Dermis blood vessel endothelial cell (primary cell): ENCODE data around the gene FRY. TPM values are rescaled to one million over a fixed set of nuclear protein-coding genes. Genes with fewer than 3 reads are reported as not detected.

ENCODE experiments used
- DNase-seq: peaks from one replicate; pipeline ENCODE4 v3.0.0; 2010
- total RNA-seq: library from RNA; depleted of rRNA; stranded (reverse); fragments of >200 nt; gene quantifications from 2 replicates; pipeline ENCODE4 v1.2.3, GENCODE V29; 2014

The FRY gene
- total RNA-seq, 1 donor from 2014 or later = 127 TPM

DNA sequence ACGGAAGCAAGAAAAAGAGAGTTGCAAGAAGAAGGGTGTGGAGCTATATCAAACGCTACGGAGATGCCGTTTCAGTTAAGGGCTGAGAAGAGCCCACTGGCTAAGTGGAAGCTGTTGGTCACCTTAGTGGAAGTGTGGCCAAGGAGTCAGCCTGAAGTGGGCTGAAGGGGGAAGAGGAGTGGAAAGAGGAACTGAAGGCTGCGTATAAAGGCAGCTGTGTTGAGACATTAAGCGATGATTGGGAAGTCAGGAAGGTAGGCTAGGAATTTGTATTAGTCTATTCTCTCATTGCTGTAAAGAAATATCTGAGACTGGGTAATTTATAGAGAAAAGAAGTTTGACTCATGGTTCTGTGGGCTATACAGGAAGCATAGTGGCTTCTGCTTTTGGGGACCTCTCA is 14.1 kb upstream of the FRY start:
- DNase-seq = no peak

DNA sequence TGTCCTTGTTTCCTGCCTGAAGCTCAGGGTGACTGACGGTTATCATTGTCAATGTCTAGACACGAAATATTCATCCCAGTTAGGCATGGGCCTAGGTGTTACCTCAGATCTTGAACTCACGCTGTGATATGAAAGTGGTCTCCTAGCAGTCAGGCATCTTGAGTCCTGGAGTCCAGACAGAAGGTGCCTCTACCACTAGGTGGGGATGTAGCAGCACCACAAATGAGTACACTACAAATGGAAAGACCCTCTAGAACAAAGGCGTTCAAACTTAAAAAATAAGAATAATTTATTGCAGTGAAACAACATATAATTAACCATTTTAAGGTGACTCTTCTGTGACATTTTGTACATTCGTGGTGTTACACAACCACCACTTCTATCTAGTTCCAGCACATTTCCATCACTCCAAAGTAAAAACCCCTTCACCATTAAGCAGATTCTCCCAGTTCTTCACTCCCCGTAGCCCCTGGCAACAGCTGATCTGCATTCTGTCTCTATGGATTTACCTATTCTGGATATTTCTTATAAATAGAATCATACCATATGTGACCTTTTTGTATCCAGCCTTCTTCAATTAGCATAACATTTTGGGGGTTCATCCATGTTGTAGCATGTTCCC is 11.9 kb upstream of the FRY start:
- peak; percentile 91 for DNase-seq

- DNase-seq = no peak
Measured at GRCh38 chr13:32021785-32022184, 9.8 kb upstream of the FRY start.

DNA sequence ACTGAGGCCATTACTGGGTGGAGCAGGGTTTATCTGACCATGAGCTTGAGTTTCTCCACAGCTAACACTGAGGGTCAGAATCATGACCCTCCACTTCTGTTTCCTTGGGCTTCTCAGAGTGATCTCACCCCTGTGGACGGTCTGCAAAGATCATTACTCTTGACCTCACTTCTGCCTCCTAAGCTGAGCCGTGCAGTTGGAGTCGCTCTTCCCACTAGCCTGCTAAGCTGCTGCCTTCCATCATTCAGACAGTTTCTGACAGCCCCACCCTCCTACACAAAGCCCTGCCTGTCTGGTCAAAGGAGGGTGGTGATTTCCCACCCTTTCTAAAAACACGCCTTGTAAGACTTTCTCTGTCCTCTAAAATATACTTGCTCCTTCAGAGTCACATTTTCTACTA is 9.3 kb upstream of the FRY start:
- no peak for DNase-seq

DNA sequence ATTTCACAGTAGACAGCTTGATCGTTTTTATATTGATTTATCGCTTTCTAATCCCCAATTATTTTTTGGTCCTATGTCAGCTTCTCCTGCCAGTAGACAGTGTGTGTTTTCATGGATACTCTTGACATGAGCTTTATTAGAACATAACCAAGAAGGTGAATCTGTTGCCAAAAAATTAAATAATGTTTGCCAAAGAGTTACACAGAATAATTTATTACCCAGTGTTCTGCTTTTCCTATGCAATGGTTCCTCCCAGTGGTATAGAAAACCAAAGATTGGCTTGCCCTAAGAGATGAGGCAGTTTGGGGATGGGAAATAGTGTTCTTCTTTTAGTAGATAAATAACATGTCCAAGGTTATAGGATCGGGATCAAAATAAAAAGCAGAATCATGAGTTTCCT is 8.5 kb upstream of the FRY start:
- no peak for DNase-seq

- DNase-seq = peak; percentile 35
Measured at GRCh38 chr13:32023698-32024097, 7.9 kb upstream of the FRY start.

DNA sequence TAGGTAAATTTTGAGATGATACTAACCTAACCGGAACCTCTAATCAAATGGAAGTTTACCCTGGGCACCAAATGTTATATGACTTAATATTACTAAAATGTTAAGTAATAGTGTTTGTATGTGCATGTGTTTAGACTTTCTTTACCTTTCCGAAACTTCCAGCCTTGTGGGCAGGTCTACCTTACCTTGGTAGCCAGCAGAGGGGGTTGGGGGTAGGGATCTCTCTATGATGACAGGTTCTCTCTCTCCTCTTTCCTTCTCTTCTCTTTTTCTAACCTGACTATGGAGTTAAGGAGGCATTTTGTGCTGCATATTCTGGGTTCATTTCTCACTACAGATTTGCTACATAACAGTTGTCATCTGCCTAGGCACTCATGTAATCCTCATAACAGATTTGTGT is 6.8 kb upstream of the FRY start:
- no peak for DNase-seq

DNA sequence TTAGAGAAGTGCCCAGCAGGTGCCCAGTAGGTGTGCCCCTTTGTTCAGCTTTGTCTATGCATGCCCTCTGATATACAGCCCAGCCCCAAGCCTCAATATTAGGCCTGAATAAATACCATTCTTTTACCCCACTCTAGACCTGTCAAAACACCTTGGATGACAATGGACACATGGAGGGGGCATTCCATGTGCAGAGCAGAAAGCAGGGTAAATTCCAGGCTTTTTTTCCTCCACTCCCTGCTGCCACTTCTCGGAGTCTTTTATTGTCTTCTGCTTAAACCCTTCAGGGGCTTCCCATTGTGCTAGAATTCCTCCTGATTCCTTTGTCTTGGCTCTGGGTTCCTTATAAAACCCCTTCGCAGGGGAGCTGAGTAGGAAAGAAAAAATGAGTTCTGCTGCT is 5.8 kb upstream of the FRY start:
- DNase-seq = no peak

- no peak for DNase-seq
Measured at GRCh38 chr13:32026623-32027022, 5.0 kb upstream of the FRY start.

DNA sequence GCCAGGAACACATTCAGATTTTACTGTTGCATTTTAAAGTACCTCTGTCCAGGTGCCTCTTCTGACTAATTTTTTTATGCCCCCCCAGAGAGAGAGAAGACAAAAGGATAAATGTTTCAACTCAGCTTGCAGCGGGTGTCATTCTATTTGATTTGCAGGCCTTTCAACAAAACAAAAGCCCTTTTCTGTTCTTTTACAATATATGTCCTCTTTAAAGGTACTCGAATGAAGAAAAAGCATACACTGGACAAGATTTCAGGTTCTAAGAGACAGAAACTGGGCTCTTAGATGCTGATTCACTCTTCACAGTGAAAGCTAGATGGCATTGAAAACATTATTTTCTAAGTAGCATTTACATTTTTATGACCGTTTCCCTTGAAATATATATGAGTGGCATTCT is 2.9 kb upstream of the FRY start:
- no peak for DNase-seq

- DNase-seq = no peak
Measured at GRCh38 chr13:32029684-32030083, 1.9 kb upstream of the FRY start.

GRCh38 chr13:32031815-32032370 is 319 bp downstream of the FRY start:
- no peak for DNase-seq

- DNase-seq = no peak
Measured at GRCh38 chr13:32032759-32033158, 1.2 kb downstream of the FRY start.

DNA sequence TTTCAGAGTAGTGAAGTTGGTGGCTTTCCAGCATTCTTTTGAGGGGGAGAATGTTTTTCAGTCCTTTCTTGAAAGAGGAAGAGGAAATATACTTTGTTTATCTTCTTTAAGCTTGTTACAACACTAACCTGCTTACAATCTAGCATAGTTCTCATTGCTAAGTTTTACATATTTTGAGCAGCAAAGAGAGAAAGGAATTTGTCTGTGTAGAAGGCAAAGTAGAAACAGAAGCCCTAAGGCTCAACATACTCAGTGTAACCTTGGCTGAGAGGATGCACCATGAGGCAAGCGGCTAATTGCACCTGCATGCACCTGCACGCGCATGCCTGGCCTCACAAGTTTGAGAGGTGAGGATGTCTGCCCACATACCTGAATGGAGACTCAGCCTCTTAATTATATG is 2.2 kb downstream of the FRY start:
- no peak for DNase-seq

GRCh38 chr13:32035716-32036115 is 4.1 kb downstream of the FRY start:
- DNase-seq = no peak

- no peak for DNase-seq
Measured at GRCh38 chr13:32036126-32036695, 4.6 kb downstream of the FRY start.

DNA sequence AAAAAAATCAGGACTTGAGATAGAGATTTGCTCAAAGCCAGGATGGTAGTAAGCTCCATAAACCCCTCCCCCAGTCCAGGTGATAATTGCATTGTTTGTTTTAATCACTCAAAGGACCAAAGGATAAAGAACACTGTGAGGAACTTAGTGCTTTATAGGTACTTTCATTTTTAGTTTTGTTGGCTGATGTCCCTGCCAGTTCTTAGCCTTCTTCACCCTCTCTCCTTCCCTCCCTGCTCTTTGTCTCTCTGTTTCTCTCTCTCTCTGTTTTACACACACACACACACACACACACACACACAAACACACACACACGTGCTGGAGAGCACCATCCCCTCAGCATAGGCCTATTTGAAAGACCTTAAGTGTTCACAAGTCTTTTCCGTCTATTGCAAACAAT is 5.2 kb downstream of the FRY start:
- DNase-seq = no peak

DNA sequence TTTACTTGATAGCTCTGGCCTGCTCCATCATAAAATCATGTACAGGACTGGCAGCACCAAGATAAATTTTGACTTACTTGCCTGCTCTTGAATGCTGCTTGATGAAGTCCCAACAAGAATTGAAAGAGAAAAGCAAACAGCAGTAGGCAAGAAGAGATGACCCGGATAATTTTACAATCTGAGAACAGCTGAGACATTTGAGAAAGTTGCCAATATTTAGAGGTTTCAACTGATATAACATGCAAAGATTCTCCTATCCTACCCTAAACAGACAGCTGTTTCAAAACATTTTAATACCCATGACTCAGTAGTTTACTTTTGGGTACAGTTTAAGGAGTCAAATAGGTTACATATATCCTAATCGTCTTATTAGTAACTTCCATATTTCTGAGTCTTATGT is 5.9 kb downstream of the FRY start:
- DNase-seq = no peak

DNA sequence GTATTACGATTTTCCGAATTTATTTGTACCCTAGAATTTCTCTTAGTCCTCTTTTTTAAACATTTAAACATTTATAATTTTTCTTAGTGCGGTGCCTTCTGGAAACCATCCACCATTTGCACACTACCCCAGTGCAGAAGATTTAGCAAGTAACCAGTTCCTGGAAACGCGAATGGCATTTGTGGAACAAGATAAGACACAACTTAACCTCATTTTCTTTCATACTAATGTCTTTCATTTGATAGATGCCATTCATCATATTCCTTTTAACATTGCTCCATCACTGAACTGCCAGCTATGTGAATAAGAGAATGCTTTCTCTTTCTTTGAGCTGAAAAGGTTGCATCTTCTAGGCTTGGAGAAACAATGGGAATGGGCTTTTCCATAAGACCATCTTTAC is 6.8 kb downstream of the FRY start:
- DNase-seq = no peak

DNA sequence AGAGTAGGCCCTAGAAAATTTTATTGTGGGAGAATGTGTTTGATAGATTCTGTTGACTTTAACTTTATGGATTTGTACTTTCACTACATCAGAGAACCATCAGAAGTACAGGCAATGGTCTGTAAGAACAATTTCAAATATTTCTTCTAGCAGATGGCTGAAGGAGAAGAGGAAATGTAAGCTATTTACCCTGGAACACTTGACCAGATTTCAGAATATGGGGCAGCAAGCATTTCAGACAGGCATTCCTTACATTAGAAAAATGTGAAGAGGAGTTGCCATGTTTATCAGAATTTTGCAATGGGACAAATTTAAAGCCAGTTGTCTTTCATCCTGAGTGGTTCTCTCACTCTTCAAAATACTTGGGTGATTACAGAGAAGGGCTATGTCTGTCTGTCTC is 7.5 kb downstream of the FRY start:
- DNase-seq = no peak

GRCh38 chr13:32039528-32039927 is 8.0 kb downstream of the FRY start:
- DNase-seq = no peak

DNA sequence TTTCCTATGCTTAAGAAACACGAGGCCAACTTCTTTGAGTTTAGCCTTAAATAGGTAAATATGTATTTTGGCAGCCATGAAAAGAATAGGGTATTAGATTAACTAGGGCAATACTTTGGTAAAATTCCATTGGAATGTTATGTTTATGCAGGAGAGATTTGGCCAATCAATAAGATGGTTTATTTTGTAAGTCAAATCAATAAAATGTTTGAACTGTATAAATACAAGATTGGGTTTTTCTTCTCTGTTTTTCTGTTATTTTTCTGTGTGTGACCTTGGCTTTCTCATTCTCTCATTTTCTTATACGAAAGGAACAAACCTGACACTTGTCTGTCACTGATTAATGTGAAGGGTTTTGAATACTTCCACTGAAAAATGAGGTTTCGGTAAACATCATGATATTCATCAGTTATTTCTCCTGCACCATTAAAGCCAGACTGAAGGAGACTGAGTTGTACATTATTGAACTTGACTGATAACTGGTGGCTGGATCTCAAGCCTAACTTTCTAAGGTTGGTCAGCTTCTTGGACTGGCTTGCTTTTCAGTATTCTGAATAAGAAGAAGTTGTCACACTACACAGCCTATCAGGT is 8.6 kb downstream of the FRY start:
- no peak for DNase-seq

DNA sequence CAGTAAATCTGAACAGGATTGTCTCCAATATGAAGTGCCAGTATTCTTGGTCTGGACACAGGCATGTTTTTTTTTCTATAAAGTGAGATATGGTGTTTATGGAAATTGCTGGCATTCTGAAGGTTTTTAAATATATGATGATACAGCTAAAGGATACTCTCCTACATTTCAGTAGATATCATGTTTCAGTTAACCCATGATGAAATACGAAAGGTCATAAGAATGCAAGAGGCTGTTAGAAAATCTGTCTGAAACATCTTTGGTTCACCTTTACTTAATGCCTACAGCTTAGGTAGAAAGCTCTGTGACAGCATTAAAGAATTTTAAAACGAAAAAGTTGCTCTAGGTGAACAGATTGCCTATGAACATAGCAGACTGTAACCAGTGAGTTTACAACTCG is 9.1 kb downstream of the FRY start:
- DNase-seq = no peak

GRCh38 chr13:32041429-32041828 is 9.9 kb downstream of the FRY start:
- no peak for DNase-seq

DNA sequence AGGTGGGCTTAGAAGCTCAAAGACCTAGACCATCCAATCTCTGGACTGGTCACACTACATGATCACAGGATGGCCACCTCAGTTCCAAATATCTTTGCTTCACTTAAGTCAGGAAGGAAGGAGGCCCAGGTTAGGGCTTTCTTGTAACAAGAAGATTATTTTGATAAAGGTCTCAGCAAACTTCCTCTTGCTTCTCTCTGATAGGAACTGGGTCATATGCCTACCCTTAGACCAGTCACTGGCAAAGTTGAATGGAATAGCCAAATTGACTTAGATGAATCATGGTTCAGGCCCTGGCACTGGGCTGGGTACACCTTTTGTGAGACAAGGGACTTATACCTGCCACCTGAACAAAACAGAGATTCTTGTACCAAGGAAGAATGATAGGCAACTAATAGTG is 11.0 kb downstream of the FRY start:
- DNase-seq = no peak
